Measurements from ENCODE around the gene DBX1.
"Not testable (repeated sequence)": the region's sequence is repeated elsewhere in the genome, so short reads cannot be mapped to it uniquely, and the experiment has no call there.

DBX1 gene

DNA sequence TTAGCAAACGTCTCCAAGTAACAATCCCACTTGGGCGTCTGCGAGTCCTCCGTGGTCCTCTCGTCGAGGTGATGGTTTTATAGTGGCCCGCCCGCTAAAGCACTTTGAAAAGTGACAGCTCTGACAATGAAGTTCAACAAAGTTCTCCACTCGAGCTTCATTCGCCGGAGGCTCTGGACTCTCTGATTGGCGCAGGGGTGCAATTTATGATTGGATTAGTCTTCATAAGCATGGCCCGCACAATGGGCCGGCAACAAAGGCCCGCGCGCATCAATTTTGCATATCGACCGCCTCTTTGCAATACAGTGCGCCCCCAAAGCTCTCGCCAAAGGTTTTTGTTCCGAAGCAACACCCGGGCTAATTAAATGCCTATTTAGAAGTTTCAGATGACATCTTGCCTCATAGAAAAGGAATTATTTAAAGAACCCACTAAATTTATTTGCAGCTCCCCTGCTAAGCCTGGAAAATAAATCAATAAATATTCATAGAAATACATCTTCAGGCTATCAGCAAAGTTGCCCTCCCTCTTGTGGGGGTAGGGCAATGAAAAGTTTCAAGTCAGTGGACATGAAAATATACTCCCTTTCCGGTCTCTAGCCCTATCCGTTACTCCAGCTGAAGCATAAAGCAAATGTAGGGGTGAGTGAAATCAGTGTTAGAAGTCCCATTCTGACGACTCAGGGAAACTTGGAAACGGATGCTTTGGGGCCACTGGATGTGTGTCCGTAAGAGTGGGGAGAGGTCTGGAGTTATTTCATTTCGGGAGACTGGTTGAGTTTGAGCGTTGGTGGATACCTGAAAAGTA is at the start of gene DBX1:
TSS of gene DBX1 (minus strand) at position 51 of the 805 bp plus-strand sequence. CDS start 151 bp downstream, outside the sequence.
- no peak for DNase-seq

GRCh38 chr11:20208622-20209111 is 48.4 kb upstream of the DBX1 start:
- no peak for DNase-seq

GRCh38 chr11:20207781-20208621 is 47.7 kb upstream of the DBX1 start:
- no peak for DNase-seq

DNA sequence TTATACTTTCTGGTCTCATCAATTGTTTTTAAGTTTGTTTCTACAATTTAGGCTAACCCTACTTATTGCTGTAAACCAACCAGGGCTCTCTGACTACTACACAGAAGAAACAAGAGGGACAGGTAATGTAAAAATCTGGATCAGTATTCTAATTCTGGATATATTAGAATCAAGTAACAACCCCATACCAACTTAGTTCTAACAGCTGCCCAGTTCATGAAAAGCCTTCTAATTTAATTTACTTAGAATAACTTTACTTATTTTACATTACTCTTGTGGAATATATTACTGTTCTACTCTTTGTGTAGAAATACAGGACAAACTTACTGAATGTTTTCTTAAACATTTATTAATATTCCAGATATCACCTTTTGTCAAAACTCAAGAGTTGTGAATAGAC is 45.5 kb upstream of the DBX1 start:
- no peak for DNase-seq

DNA sequence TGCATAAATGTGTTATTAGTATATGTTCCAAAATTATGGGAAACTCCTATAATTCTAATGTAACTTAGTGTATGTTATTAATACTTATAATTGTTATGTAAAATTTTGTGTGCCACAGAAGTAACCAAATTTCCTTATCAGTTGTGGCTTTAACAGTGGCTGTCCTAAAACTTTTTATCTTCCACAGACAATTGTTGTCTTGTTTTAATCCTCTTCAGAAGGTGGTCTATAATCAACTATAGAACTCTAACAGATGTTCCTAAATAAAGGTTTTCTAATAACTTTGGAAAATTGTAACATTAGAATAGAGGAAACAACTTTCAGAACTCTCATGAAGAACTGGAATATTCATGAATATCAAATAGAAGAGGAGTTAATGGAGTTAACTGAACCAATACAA is 44.4 kb upstream of the DBX1 start:
- no peak for DNase-seq

GRCh38 chr11:20203831-20204230 is 43.6 kb upstream of the DBX1 start:
- DNase-seq: no peak

- DNase-seq: no peak
These were observed 41.0 kb upstream of the DBX1 start for GRCh38 chr11:20201231-20201630.

DNA sequence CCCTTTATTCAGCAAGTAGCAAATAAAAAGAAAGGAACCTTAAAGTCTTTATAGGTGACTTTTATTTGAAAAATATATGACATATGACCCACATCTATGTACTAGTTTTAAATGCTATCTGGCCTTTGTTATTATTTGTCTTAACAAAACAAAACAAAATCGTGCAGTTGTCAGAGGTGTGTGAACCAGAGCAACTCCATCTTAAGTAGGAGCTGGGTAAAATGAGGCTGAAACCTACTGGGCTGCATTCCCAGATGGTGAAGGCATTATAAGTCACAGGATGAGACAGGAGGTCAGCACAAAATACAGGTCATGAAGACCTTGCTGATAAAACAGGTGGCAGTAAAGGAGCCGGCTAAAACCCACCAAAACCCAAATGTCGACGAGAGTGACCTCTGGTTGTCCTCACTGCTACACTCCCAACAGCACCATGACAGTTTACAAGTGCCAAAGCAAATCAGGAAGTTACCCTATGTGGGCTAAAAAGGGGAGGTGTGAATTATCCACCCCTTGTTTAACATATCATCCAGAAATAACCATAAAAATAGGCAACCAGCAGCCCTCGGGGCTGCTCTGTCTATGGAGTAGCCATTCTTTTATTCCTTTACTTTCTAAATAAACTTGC is 40.2 kb upstream of the DBX1 start:
- not testable (repeated sequence) for DNase-seq

GRCh38 chr11:20197881-20198280 is 37.6 kb upstream of the DBX1 start:
- DNase-seq: no peak

DNA sequence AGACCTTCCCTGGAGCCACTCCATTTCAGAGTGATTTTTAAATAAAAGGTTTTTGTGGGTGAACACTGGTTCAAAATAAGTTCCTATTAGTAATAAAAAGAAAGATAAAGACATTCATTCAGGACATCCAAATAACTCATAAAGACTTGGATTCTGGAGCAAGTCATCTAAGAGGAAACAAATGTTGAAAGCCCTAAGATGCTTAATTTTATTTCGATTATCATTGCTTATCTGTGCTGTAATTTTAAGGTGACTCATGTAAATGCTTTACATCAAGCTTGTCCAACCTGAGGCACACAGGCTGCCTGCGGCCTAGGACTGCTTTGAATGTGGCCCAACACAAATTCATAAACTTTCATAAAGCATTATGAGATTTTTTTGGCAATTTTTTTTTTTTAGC is 34.2 kb upstream of the DBX1 start:
- no peak for DNase-seq

- no peak for DNase-seq
These were observed 33.0 kb upstream of the DBX1 start for GRCh38 chr11:20193307-20193706.

DNA sequence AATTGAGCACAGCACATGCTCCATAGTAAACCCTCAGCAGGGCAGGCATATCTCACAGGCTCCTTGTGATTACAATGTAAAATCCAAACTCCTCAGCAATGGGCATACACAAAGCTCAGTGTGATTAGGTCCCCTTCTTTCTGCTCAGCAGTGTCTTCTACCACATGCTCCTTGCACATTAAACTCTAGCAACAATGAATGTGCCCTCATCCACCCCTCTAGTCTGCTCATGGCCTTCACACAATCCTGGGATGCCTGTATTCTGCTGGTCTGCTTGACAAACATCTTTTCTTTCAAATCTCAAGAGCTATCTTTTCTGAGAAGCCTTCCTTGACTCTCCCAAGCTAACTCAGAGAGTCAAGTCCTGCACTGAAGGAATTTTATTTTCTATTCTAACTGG is 32.4 kb upstream of the DBX1 start:
- no peak for DNase-seq

DNA sequence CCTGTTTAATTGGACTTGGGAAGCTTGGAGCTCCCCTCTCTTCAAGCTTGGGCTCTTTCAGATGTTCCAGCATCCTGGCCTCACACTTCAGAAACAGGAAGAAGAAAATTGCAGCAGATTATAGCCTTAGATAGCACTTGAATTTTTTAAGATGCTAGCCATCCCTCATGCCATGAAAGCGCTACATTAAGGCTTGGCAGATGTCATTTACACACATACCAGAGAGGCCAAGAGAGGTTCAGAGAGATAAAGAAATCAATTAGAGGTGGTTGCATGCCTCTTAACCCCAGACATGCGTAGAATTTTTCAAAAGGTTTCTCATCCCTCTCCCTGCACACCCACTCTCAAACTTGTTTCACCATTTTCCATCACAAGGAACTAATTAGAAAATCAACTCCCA is 31.9 kb upstream of the DBX1 start:
- DNase-seq: no peak

DNA sequence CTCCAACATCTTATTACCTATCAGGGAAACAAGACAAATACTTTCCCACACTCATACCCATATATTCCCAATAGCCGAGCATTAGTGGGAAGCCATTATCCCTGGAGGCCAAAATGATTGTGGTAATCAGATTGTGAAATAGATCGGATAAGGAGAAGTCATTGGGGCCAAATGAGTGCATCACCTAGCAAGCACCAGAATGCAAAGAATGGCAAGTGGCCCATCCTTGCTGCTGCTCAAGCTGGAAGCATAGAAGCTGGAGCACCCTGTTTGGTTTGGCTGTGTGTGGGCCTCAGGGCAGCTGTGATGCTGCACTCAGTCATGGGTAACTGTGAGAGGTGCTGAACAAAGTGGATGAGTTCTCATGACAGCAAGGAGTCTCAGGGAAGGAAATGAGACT is 18.7 kb upstream of the DBX1 start:
- DNase-seq: no peak

DNA sequence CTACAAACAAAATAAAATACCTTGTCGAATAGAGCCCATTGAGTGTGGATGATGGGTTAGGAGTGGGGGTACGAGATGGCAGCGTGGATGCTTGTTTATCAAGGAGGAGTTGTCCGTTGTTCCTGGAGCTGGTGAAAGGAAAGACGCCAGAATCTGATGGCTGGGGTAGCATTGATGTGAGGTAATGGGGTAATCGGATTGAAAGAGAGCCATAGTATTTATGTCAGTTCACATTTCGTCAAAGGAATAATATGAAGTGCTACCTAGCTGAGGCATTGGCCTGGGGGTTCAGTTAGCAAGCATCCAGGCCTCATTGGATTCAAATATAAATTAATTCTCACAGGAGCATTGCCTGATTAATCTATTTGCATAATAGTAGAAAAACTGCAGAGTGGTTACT is 16.9 kb upstream of the DBX1 start:
- DNase-seq: no peak

GRCh38 chr11:20172721-20173447 is 12.6 kb upstream of the DBX1 start:
- DNase-seq: no peak

DNA sequence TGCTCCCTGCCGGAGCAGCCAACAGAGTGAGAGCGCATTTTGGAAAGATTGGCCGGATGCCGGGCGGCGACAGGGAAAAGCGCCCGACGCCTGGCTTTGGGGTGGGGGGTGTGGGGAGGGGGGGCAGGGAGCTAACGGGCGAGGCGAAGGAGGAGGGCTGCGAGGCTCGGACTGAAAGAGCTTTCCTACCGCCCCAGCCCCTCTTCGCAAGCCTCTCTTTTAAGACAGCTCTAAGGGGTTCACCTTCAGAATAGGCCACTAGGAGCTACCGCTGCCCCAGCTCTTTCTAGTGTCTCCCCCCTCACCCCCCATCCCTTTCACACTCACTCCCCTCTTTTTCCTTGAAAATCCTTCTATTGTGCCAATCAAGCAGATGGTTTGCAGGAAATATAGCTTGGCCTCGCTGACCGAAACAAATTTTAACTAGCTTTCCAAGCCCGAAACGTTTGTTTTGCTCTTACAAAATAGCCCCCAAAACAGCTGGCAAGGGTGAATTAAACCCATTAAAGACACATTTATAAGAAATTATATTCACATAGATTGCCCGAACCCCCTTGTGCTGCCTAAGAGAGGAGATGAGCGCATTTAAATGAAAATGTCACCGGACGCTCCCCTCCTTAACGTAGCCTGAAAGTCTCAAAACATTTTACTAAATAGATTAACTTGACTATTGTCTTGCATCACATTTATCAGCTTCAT is 3.7 kb upstream of the DBX1 start:
- DNase-seq: no peak

- DNase-seq: no peak
These were observed 2.8 kb upstream of the DBX1 start for GRCh38 chr11:20162824-20163782.

GRCh38 chr11:20161923-20162744 is 1.9 kb upstream of the DBX1 start:
- DNase-seq: no peak
